ENCODE data around the gene PLPP7.

- TF ChIP-seq, protein P1, sequence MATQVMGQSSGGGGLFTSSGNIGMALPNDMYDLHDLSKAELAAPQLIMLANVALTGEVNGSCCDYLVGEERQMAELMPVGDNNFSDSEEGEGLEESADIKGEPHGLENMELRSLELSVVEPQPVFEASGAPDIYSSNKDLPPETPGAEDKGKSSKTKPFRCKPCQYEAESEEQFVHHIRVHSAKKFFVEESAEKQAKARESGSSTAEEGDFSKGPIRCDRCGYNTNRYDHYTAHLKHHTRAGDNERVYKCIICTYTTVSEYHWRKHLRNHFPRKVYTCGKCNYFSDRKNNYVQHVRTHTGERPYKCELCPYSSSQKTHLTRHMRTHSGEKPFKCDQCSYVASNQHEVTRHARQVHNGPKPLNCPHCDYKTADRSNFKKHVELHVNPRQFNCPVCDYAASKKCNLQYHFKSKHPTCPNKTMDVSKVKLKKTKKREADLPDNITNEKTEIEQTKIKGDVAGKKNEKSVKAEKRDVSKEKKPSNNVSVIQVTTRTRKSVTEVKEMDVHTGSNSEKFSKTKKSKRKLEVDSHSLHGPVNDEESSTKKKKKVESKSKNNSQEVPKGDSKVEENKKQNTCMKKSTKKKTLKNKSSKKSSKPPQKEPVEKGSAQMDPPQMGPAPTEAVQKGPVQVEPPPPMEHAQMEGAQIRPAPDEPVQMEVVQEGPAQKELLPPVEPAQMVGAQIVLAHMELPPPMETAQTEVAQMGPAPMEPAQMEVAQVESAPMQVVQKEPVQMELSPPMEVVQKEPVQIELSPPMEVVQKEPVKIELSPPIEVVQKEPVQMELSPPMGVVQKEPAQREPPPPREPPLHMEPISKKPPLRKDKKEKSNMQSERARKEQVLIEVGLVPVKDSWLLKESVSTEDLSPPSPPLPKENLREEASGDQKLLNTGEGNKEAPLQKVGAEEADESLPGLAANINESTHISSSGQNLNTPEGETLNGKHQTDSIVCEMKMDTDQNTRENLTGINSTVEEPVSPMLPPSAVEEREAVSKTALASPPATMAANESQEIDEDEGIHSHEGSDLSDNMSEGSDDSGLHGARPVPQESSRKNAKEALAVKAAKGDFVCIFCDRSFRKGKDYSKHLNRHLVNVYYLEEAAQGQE (IDR thresholded peaks at IDR 0.05), result no peak
- TF ChIP-seq, protein P2, sequence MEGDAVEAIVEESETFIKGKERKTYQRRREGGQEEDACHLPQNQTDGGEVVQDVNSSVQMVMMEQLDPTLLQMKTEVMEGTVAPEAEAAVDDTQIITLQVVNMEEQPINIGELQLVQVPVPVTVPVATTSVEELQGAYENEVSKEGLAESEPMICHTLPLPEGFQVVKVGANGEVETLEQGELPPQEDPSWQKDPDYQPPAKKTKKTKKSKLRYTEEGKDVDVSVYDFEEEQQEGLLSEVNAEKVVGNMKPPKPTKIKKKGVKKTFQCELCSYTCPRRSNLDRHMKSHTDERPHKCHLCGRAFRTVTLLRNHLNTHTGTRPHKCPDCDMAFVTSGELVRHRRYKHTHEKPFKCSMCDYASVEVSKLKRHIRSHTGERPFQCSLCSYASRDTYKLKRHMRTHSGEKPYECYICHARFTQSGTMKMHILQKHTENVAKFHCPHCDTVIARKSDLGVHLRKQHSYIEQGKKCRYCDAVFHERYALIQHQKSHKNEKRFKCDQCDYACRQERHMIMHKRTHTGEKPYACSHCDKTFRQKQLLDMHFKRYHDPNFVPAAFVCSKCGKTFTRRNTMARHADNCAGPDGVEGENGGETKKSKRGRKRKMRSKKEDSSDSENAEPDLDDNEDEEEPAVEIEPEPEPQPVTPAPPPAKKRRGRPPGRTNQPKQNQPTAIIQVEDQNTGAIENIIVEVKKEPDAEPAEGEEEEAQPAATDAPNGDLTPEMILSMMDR (IDR thresholded peaks at IDR 0.05; ENCODE audit: low read depth, low read length, missing input control), result no peak
- no peak for TF ChIP-seq JUND (IDR thresholded peaks at IDR 0.05)
- TF ChIP-seq FOXA1 (IDR thresholded peaks at IDR 0.05), result no peak
- no peak for TF ChIP-seq YY1 (IDR thresholded peaks at IDR 0.05)
- TF ChIP-seq RAD21 (IDR thresholded peaks at IDR 0.05), result no peak
These were observed 9.3 kb downstream of the PLPP7 start for GRCh38 chr9:131298816-131299215.

Measured in liver (tissue), 3 donors.